GM21447 (cell line): ENCODE measurements around the gene STBD1.
A peak's percentile ranks its signal among the peaks of the same experiment; 100 is the strongest.
"Not testable (repeated sequence)": the region's sequence is repeated elsewhere in the genome, so short reads cannot be mapped to it uniquely, and the experiment has no call there.

Experiments used
- ATAC-seq: cut with Tn5 transposase; IDR thresholded peaks from one replicate; pipeline ENCODE4 v1.9.1; 2021; ENCODE audit not compliant: unreplicated experiment

STBD1 gene

DNA sequence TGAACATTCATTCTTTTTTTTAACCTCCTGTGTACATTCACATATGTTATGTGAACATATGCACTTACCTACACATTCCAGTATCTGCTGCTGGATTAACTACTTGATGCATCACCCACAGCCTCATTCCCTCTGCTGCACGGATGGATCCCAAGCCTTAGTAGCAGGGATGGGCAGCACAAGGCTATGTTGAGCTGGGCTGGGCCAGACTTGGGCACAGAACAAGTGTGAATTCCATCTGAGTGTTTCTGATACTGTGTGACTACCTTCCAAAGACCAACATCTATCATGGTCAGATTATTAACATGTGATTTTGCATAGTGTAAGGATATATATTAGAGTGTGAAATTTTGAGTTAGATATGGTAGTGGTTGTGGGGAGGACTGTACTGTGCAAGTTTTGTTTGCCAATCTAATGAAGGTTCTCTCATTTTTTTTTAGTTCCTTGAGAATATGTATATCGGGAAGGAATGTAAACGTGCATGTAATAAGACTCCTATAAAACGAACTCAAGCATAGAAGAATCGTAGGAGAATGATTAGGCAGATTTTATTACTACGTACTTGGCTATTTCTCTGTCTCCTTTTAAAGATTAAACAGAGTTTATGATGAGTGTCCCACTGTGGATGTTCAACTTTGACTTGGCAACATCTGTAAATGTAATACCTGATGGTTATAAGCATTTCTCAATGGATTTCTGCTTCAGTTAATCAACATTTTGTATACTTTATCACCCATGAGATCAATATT lies 23.4 kb upstream of the STBD1 start:
- ATAC-seq = no peak

DNA sequence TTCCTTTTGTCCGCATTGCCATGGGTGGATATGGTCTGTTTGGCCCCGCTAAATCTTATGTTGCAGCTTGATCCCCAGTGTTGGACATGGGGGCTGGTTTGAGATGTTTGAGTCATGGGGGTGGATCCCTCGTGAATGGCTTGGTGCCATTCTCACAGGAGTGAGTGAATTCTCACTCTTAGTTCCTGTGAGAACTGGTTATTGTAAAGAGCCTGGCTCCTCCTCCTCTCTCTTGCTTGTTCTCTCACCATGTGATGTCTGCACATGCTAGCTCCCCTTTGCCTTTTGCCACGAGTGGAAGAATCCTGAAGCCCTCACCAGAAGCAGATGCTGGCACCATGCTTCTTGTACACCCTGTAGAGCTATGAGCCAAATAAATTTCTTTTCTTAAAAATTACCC lies 22.6 kb upstream of the STBD1 start:
- no peak for ATAC-seq

GRCh38 chr4:76287811-76288210 lies 18.7 kb upstream of the STBD1 start:
- not testable (repeated sequence) for ATAC-seq

DNA sequence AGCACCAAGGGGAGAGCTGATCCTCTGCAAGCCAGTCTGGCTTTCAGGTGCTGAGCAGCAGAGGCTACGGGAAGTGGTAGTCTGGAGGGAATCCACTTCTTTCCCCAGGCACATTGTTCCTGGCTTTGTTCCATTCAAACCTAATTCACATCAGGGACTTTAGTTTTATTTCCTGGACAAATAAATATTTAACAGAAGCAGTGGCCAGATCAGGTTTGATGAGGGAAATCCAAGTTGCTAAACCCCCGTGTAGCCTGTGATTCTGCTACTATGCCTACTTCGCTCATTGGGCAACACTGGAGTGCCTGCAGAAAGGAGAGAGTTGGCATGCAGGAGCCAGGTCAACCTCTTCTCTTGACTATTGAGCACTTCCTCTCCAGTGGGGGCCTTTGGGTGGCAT lies 13.8 kb upstream of the STBD1 start:
- ATAC-seq = no peak

GRCh38 chr4:76293772-76294171 lies 12.8 kb upstream of the STBD1 start:
- no peak for ATAC-seq

DNA sequence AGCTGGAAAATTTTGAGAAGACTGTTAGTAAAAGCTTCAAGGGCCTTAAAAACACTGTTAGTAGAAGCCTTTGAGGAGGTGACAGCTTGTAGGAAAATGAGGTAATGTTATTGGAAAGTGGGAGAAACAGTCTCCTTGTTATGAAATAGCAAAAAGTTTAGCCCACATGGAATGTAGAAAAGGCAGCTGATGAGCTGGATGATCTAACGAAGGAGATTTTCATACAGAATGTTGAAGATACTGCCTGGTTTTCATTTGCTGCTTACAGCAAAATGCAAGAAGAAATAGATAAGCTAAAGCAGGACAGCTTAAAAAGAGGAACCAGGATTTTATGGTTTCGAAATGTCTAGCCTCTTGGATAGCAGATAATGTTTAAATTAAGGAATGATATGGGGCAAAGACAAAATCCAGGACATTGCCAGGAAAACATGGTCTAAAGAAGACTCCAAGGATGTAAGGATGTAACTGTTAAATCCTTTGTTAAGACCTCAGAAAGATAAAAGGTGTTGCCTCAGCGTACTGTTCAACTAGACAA lies 10.2 kb upstream of the STBD1 start:
- ATAC-seq = no peak

DNA sequence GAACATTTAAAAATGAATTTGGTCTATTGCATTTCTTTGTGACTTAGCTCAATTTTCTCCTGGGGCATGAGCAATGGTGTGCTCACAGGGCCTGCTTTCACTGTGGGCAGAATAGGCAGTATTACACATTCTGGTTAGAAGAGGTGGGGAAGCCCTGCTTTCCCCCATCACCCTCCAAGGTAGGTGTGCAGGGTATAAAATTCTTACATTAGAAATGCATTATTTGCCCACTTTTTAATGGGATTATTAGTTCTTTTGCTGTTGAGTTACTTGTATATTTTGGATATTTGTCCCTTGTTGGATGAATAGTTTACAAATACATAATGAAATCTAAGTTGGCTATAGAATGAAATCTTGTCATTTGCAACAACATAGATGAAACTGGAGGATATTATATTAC lies 8.3 kb upstream of the STBD1 start:
- ATAC-seq = no peak

- ATAC-seq = no peak
Observed at GRCh38 chr4:76300012-76300411, 6.5 kb upstream of the STBD1 start.

DNA sequence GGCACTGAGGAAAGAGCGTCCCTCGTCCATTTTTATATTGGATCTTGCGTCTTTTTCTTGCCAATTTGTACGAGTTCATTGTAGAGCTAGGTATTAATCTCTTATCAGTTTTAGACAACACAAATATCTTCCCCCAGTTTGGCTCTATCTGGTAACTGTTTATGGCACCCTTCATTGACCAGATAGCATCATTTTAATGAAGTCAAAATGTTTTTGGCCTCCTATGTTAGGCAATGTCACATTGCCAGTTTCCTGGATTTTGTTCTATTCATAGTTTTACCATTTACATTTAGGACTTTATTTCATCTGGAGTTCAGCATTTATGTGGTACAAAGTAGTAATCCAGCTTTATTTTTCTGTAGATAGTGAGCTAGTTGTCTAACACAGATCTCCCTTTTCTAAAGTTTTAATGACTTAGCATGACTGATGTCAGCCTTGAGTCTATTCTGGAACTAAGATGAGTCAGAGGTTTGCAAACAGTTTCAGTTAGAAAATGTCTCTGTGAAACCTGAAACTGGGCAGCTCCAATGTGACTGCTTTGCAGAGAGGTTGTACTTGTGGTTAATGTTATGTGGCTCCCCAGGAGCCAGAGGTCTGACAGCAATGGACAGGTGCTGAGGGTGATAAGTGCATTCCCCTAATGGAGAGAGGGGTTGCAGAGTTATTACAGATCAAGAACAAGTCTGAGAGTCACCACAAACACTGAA lies 5.3 kb upstream of the STBD1 start:
- peak; percentile 99 for ATAC-seq

DNA sequence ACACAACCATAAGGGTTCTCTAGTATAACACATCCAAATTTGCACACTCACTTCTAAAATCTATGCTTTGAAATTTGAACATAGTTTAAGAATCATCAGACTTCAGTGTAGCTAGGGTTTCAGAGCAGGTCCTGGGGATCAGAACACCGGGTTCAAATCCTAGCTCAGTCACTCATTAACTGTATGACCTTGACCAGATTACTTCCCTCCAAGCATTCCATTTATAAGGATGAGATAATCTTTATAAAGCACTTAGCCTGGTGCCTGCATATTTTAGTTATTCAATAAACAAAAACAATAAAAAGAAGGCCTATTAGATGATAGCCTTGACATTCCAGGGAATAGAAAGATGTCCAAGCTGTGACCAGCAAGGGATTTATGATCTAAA lies 4.8 kb upstream of the STBD1 start:
- no peak for ATAC-seq

GRCh38 chr4:76302826-76303438 lies 3.6 kb upstream of the STBD1 start:
- ATAC-seq = no peak

GRCh38 chr4:76305033-76305687 lies 1.4 kb upstream of the STBD1 start:
- no peak for ATAC-seq

GRCh38 chr4:76306882-76307659 lies 538 bp downstream of the STBD1 start:
- ATAC-seq = no peak

GRCh38 chr4:76307660-76308014 lies 1.1 kb downstream of the STBD1 start:
- ATAC-seq = no peak

GRCh38 chr4:76308548-76308947 lies 2.0 kb downstream of the STBD1 start:
- ATAC-seq = no peak

DNA sequence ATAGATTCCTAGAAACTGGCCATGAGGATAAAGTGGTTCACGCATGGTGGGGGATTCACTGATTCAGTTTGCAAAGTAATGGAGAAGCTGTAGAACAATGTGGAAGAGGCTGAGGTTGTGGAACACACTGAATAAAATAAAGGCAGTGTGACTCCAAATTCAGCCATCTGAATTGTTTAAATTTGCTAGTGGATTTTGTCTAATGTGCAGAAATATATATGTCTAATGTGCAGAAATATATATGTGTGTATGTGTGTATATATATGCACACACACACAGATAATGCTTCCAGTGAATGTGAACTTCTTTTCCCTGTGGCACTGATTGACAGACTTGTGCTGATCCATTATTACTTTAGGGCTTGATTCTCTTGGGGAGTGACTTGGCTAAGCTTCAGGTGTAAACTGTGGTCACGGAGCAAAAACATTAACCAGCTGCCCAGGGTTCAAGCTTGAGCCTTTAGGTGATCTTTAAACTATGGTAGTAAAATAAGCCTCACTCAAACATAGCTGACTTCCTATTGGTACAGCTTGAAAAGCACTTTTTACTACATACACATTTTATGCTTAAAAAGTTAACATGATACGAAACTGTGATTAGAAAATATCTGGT lies 3.5 kb downstream of the STBD1 start:
- no peak for ATAC-seq

GRCh38 chr4:76310683-76311082 lies 4.2 kb downstream of the STBD1 start:
- ATAC-seq = no peak

DNA sequence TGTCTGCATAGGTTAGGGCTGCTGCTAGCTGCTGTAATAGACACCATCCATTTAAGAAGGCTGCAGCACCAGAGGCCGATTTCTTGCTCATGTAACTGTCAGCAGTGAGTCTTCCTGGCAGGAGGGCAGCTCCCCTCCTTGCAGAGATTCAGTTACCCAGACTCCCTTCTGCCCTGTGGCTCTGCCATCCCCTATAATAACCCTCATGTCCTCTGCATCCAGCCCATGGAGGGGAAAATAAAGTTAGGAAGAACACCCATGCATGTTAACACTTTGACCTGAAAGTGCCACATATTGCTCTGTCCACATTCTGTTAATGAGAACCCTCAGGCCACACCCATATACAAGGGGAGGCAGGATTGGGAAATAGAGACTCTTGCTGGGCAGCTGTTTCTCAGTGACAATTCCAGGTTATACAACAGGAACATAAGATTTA lies 5.4 kb downstream of the STBD1 start:
- ATAC-seq = no peak

DNA sequence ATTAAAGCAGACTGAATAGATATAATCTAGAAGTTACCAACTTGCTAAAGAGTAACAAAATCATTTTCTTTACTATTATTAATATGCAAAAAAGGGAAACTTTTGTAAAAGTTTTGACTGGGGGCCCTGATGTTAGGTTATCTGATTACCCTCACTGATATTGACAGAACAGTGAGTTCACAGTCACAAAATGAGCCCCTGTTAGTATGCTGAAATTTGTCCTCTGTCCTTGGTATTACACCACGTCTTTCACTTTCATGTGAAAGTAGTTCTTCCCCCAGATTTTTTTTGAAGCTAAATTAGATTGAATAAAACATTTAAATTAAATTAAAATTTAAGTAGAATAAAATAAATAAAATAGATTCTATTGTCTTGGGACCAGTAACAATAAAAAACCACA lies 5.9 kb downstream of the STBD1 start:
- no peak for ATAC-seq

- ATAC-seq = no peak
Observed at GRCh38 chr4:76313547-76313946, 7.0 kb downstream of the STBD1 start.
